Mucosa of stomach (tissue), 1 donor: ENCODE measurements around the gene ASAP2.

Source experiments
- H3K27me3 ChIP-seq: one replicate; pipeline ENCODE4 v1.7.0; 2013; ENCODE audit warnings: mild to moderate bottlenecking, low read length; ENCODE audit not compliant: control insufficient read depth, insufficient read depth
- H3K36me3 ChIP-seq: one replicate; pipeline ENCODE4 v1.7.0; 2013; ENCODE audit warnings: low read length; ENCODE audit not compliant: control insufficient read depth, insufficient read depth
- H3K4me1 ChIP-seq: one replicate; pipeline ENCODE4 v1.7.0; 2013; ENCODE audit warnings: mild to moderate bottlenecking, low read length; ENCODE audit not compliant: control insufficient read depth, insufficient read depth
- H3K4me3 ChIP-seq: one replicate; pipeline ENCODE4 v1.7.0; 2013; ENCODE audit warnings: low read length
- H3K9ac ChIP-seq: one replicate; pipeline ENCODE4 v1.7.0; 2013; ENCODE audit warnings: mild to moderate bottlenecking, low read length, moderate library complexity
- H3K9me3 ChIP-seq: one replicate; pipeline ENCODE4 v1.7.0; 2013; ENCODE audit warnings: mild to moderate bottlenecking, low read length, moderate library complexity; ENCODE audit not compliant: control insufficient read depth
- donor health status: Pancreatic carcinoma.

The ASAP2 gene

DNA sequence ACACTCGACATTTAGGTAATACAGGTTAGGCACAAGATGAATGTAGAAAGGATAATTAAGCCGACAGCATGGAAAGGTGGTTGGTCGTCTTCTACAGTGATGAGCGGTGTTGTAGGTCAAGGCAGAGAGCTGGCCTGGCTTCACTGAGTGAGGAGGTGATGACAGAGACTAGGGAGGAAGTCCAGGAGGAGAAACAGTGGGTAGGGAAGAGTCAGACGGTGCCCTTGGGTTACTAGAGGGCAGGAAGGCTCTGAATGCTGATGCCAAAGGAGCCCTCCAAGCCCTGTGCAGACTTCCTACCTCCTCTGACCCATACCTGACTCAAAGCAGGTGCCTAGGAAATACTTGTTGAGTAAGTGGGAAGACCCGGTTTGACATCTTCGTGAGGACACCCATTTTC, 116.0 kb downstream of the ASAP2 start:
- Histone ChIP-seq H3K4me3 (no peak overlapping the region), H3K36me3 (no peaks in the 10 kb centered on the region), H3K4me1 (peaks cover 36% of the 10 kb centered on the region), H3K9me3 (no peaks in the 10 kb centered on the region), H3K27me3 (no peaks in the 10 kb centered on the region), H3K9ac (no peak overlapping the region)

DNA sequence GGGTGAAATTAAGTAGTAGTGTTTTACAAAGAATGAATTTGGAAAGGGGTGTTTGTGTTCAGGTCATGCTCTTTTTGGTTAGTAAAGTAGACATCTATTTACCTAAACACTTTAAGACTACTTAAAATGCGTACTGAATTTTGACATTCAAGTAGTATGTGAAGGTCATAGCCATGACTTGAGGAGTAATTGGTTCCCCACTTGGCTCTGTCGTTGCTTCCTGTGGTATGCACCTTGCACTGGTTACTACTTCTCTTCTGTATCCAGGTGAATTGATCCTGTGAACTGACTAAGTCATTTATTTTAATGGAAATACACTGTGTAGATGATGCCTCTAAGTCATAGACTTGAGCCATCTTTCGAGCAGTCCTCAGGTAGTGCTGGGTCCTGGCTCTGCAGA, 118.8 kb downstream of the ASAP2 start:
- H3K27me3 ChIP-seq, result no peaks in the 10 kb centered on the region
- H3K4me1 ChIP-seq, result peaks cover 35% of the 10 kb centered on the region
- peaks cover 3% of the 10 kb centered on the region for H3K36me3 ChIP-seq
- H3K9ac ChIP-seq, result no peak overlapping the region
- H3K9me3 ChIP-seq, result no peaks in the 10 kb centered on the region
- H3K4me3 ChIP-seq, result no peak overlapping the region

DNA sequence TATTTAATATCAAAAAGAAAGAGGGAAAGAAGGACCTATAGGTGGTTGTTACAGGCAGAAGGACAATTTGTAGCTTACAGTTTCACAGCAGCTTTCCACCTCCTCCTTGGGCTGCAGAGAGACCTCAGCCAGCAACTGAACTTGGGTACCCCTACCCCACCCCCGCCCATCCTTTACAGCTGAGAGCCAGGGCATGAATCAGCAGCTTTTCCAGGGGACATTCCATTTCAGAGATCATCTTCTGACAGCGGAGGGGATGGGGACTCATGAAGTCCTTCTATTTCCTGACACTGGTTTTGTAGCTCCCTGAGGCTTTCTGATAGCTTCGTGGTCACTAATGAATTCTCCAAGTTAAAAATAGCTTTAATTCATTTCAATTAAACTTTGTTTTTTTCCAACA, 120.4 kb downstream of the ASAP2 start:
- peaks cover 3% of the 10 kb centered on the region for H3K36me3 ChIP-seq

DNA sequence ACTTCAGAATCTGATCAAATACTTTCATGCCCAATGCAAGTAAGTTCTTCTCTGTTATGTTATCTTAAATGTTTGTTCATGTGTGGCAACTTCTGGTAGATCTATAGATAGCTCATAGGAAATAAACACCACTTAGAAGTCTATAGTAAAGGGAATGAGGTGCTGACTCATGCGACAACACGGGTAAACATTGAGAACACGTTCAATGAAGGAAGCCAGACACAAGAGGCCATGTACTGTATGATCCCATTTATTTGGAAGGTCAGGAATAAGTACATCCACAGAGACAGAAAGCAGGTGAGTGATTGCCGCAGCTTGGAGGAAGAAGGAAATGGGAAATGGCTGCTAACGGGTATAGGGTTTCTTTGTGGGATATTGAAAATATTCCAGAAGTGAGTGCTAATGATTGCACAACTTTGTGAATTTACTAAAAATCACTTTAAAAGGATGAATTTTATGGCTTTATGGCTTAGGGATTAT, 121.3 kb downstream of the ASAP2 start:
- Histone ChIP-seq H3K9ac (no peak overlapping the region), H3K4me1 (peaks cover 25% of the 10 kb centered on the region), H3K27me3 (no peaks in the 10 kb centered on the region), H3K36me3 (peaks cover 3% of the 10 kb centered on the region), H3K4me3 (no peak overlapping the region), H3K9me3 (no peaks in the 10 kb centered on the region)

More for the DNA sequence above, 120.4 kb downstream of the ASAP2 start:
- H3K4me3 ChIP-seq, result no peak overlapping the region
- no peaks in the 10 kb centered on the region for H3K27me3 ChIP-seq
- H3K9ac ChIP-seq, result no peak overlapping the region
- peaks cover 25% of the 10 kb centered on the region for H3K4me1 ChIP-seq
- no peaks in the 10 kb centered on the region for H3K9me3 ChIP-seq

DNA sequence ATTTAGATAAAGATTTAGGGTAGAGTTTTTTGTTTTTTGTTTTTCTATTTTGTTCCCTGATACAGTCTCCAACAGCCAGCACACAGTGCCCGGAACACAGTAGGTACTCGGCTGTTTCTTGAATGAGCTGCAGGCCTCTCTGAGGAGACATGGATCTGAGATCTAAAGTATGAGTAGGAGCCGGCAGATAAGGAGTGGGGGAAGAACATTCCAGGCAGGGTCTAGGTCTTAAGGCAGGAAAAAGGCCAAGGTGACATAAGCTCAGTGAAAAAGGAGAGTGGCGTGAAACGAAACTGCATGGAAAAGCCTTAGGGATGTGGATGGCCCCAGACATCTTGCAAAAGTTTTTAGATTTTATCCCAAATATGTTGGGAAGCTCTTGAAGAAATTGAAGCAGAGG, 122.3 kb downstream of the ASAP2 start:
- Histone ChIP-seq H3K4me3 (no peak overlapping the region), H3K4me1 (peaks cover 25% of the 10 kb centered on the region), H3K36me3 (peaks cover 3% of the 10 kb centered on the region), H3K9ac (no peak overlapping the region), H3K27me3 (no peaks in the 10 kb centered on the region), H3K9me3 (no peaks in the 10 kb centered on the region)

DNA sequence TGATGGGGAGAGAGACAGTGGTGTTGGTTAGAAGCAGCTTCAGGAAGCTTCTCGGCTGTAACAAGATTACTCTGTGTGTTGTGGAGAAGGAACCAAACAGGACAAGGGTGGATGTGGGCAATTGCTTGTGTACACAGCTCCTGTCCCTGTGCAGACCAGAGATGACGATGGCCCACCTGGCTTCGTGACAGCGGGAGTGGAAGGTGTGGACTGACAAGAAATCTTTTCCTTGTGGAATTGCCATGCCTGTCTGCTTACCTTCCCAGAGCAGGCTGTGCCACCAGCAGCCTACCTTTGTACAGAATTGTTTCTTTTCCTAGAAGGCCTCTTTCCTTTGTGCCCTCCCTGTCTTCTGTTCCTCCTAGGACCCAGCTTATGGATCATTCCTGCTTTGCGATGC, 122.9 kb downstream of the ASAP2 start:
- H3K9ac ChIP-seq, result no peak overlapping the region
- no peak overlapping the region for H3K4me3 ChIP-seq
- peaks cover 3% of the 10 kb centered on the region for H3K36me3 ChIP-seq
- no peaks in the 10 kb centered on the region for H3K27me3 ChIP-seq
- H3K4me1 ChIP-seq, result peaks cover 25% of the 10 kb centered on the region
- H3K9me3 ChIP-seq, result no peaks in the 10 kb centered on the region

DNA sequence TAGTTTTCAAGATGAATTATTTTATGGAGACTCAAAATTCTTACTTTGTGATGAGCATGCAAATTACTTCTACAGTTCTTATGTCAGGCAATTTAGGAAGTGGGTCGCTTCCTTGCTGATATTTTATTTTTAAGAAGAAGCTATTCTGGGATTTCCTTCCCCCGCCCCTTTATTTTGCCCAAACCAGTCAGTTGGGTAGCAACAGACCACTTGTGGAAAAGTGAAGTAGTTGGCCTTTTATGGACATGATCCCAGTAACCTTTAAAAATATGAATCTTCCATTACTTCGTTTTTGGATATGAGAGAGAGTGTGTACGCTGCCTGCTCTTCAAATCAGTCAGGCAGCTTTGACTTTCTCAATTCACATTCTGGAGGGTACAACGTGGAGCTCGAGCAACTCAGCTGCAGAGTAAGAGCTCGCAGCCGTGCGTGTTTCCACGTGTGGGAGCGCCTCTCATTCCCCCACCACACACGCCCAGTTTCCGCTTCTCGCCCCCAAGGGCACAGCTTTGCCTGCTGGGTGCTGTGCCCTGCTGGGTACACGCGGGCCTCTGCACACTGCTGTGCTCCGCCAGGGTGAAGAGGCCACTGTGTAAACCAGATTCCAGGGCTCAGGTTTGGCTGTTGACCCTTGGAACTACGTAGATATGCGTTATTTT, 124.1 kb downstream of the ASAP2 start:
- no peaks in the 10 kb centered on the region for H3K27me3 ChIP-seq
- H3K36me3 ChIP-seq, result peaks cover 3% of the 10 kb centered on the region
- no peak overlapping the region for H3K4me3 ChIP-seq
- no peaks in the 10 kb centered on the region for H3K9me3 ChIP-seq
- H3K9ac ChIP-seq, result no peak overlapping the region
- peaks cover 35% of the 10 kb centered on the region for H3K4me1 ChIP-seq

DNA sequence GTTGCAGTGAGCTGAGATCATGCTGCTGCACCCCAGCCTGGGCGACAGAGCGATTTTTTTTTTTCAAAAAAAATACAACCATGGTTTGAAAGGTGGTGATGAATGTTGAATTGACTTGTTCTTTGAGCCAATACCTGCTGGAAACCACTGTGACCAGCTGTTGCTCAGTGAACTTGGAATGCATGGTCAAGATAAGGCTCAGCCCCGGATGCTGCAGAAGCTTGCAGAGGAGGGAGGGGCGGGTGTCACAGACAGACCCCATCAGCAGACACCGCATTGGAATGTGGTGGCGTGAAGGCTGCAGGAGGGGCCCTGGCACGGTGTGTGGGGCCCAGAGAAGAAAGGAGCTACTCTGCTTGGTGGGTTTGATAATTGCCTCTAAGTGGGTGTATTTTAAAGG, 125.1 kb downstream of the ASAP2 start:
- H3K4me1 ChIP-seq, result peaks cover 41% of the 10 kb centered on the region
- no peak overlapping the region for H3K9ac ChIP-seq
- H3K27me3 ChIP-seq, result no peaks in the 10 kb centered on the region
- H3K9me3 ChIP-seq, result no peaks in the 10 kb centered on the region
- H3K4me3 ChIP-seq, result no peak overlapping the region
- peaks cover 3% of the 10 kb centered on the region for H3K36me3 ChIP-seq

DNA sequence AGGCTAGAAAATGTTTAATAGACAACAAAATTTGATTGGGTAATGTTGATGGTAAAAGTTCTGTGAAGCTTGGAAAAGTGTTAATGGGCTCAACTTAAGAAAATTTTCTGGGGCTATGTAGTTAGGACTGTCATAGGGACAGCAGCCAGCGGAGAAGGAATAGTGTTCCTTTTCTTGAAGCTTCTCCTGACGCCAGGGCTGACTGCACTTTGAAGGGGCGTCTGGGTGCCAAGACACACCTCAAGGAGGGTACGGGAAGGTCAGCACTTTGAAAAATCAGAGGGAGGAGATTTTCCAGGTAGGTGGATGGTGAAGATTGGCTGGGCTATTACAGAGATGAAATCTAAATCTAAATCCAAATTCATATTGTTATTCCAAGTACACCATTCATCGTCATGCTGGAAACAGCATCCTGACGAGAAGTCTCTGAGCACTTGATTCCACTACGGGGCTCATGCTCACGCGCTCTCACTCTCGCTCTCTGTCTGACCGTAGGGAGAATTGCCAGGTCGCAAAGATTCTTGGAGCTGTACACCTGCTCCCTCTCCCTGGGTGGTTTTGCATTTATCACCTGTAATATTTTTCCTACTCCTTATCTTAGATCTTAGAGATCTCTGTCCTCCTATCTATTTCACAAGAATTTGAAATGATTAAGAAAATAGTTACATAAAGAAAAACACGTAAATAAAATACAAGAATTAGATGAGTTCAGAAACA, 125.7 kb downstream of the ASAP2 start:
- Histone ChIP-seq H3K4me1 (peaks cover 44% of the 10 kb centered on the region), H3K9ac (no peak overlapping the region), H3K9me3 (no peaks in the 10 kb centered on the region), H3K36me3 (peaks cover 3% of the 10 kb centered on the region), H3K4me3 (no peak overlapping the region), H3K27me3 (no peaks in the 10 kb centered on the region)

DNA sequence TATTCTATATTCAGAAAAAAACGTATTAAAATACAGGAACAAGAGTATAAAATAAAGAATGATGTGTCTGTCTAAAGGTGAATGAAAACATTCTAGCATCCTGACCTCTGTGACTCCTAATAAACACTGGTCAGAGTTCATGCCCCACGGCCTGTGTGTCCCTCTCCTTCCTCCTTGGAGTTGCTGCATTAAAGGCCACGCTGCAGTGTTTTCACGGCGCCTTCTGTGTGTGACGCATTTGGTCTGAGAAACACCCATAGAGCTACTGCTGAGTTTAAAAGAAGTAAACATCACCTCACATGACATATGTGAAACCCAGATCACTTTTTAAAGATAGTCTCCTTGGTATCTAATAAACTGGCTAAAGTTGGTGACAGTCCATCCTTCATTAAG, 126.2 kb downstream of the ASAP2 start:
- Histone ChIP-seq H3K27me3 (no peaks in the 10 kb centered on the region), H3K4me1 (peaks cover 43% of the 10 kb centered on the region), H3K9ac (no peak overlapping the region), H3K4me3 (no peak overlapping the region), H3K9me3 (no peaks in the 10 kb centered on the region), H3K36me3 (peaks cover 3% of the 10 kb centered on the region)

DNA sequence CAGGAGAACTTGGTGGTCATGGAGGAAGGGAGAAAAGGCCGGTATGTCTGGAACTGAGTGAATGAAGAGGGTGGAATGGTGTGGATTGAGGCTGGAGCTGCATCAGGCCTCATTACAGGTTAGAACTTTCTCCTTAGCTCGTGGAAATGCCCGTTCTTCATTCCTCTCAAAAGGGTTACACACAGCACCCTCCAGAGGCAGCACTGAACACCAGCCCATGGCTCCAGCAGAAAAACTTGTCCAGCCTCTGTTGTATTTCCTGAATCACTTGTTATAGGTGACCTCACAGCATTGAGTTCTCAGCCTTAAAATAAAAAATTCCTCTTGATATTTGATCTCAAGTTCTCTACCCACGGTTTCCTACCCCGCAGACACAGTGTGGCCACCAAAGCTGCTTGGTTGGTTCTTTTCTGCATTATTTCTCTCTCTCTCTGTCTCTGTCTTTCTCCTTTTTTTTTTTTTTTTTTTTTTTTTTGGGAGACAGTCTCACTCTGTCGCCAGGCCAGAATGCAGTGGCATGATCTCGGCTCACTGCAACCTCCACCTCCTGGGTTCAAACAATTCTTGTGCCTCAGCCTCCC, 127.1 kb downstream of the ASAP2 start:
- no peak overlapping the region for H3K4me3 ChIP-seq
- no peaks in the 10 kb centered on the region for H3K9me3 ChIP-seq
- no peak overlapping the region for H3K9ac ChIP-seq
- H3K36me3 ChIP-seq, result peaks cover 9% of the 10 kb centered on the region
- no peaks in the 10 kb centered on the region for H3K27me3 ChIP-seq
- peaks cover 40% of the 10 kb centered on the region for H3K4me1 ChIP-seq

DNA sequence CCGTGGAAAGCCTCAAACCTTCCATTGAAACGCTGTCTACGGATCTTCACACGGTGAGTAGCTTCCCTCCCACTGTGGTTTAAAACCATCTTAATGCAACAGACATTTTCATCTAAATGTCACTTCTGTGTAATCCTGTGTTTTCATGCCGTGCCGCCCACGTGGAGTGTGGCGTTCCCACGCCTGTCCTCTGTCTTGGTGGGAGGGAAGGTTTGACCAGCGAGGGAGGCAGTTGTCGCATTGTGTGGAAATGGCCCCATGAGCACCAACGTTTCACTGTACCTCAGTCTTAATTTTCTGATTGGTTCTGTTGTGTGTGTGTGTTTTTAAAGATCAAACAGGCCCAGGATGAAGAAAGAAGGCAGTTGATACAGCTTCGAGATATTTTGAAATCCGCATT, 128.1 kb downstream of the ASAP2 start:
- Histone ChIP-seq H3K4me3 (no peak overlapping the region), H3K9ac (no peak overlapping the region), H3K4me1 (peaks cover 31% of the 10 kb centered on the region), H3K36me3 (peaks cover 6% of the 10 kb centered on the region), H3K9me3 (no peaks in the 10 kb centered on the region), H3K27me3 (no peaks in the 10 kb centered on the region)
